Heart right ventricle (tissue), 16 donors: ENCODE data around the gene CHST13. TPM values are rescaled to one million over a fixed set of nuclear protein-coding genes. Genes with fewer than 3 reads are reported as not detected.

Source experiments
- ATAC-seq, 8 donors: fragments of 200-7000 bp; cut with Tn5 transposase; one replicate each; pipeline ENCODE4 v1.9.1; 2020; ENCODE audit warnings: mild to moderate bottlenecking in 8 of 8, moderate library complexity in 8 of 8, moderate number of reproducible peaks in 1 of 8
- DNase-seq, 2 donors: peaks; one replicate each; pipeline ENCODE4 v3.0.0-alpha.2; 2020
- H3K27ac ChIP-seq, 10 donors: fragments of 200-600 bp; sonication (generic) in 2 of 10; one replicate each; pipeline versions ENCODE4 v1.5.0 to v1.8.0; 2020 to 2022; ENCODE audit warnings: mild to moderate bottlenecking in 3 of 10
- H3K27me3 ChIP-seq, 7 donors: fragments of 200-600 bp; one replicate each; pipeline ENCODE4 v1.8.0; 2021 to 2022; ENCODE audit warnings: mild to moderate bottlenecking in 2 of 7
- H3K36me3 ChIP-seq, 9 donors: fragments of 200-600 bp; sonication (generic) in 1 of 9; one replicate each; pipeline versions ENCODE4 v1.5.0 to v1.8.0; 2020 to 2022; ENCODE audit warnings: mild to moderate bottlenecking in 2 of 9
- H3K4me1 ChIP-seq, 9 donors: fragments of 200-600 bp; sonication (generic) in 1 of 9; one replicate each; pipeline versions ENCODE4 v1.5.0 to v1.8.0; 2020 to 2022; ENCODE audit warnings: mild to moderate bottlenecking in 4 of 9
- H3K4me3 ChIP-seq, 10 donors: fragments of 200-600 bp; sonication (generic) in 2 of 10; one replicate each; pipeline versions ENCODE4 v1.5.0 to v1.8.0; 2020 to 2022; ENCODE audit warnings: mild to moderate bottlenecking in 7 of 10, moderate library complexity in 2 of 10
- H3K9me3 ChIP-seq, 11 donors: fragments of 200-600 bp in 10 of 11; sonication (generic) in 2 of 11; one replicate each; pipeline versions ENCODE4 v1.5.0 to v1.8.0; 2013 to 2022; ENCODE audit warnings: mild to moderate bottlenecking in 2 of 11, control low read depth in 1 of 11, moderate library complexity in 1 of 11
- WGBS, 2 donors: extraction: QIAGEN DNeasy Blood & Tissue Kit; methylation state at CpG; one replicate each; pipeline ENCODE4 v1.1.7; 2013; ENCODE audit warnings: inconsistent platforms in 1 of 2; 5-methylcytosine and 5-hydroxymethylcytosine counted together
- intact Hi-C, 10 donors: fragments of 100-400 bp; cut with DNase I; formaldehyde crosslinking; loops; one replicate each; pipeline versions ENCODE4 v1.11.1 to v1.14.2; 2022
- polyA plus RNA-seq, 2 donors: library from polyadenylated mRNA; stranded (reverse); fragments of 200-250 nt; gene quantifications; one replicate each; pipeline ENCODE4 v1.2.3, GENCODE V29; 2013
- total RNA-seq, 10 donors: library from RNA; stranded (reverse); fragmentation: NEBNext Ultra II Directional in 3 of 10; extraction: Animal tissue kit (Norgen Biotek cat#: 25700) in 3 of 10; gene quantifications; one replicate each; pipeline versions ENCODE4 v1.2.1 to v1.2.4, GENCODE V29; 2021 to 2023
- TF ChIP-seq, protein P1 (sequence below), 9 donors: fragments of 200-600 bp; sonication (generic) in 2 of 9; IDR thresholded peaks; one replicate each; pipeline versions ENCODE4 v1.5.0 to v1.8.0; 2021 to 2022; ENCODE audit warnings: antibody characterized with exemption in 9 of 9, mild to moderate bottlenecking in 5 of 9, moderate library complexity in 1 of 9
- donor health status: Arrhythmogenic right ventricular cardiomyopathy.
- donor health status: ischemic (EF 13 %, LVEDD 7.1; RV severe dilation, severe dysfunction).
- donor health status: healthy with polysubstance abuse.
- donor health status: DM: no; HTN: yes; CAD: no.
- donor health status: DM: no; HTN: no; CAD: no.
- donor health status: ischemic (EF 25% LVEDD 6.9; RV normal size, moderate dysfunction).
- donor health status: ischemic (EF 25% LVEDD 5.7; RV mildly dilated, moderate dysfunction).
- donor health status: healthy.
- donor health status: DM: yes; HTN: yes; CAD: no.
- donor health status: Ischemic cardiomyopathy.
- donor health status: ischemic (EF 35%, LVEDD 5.7; RV mildly dilated, moderate dysfunction).
- donor health status: nonischemic (EF 11% LVEDD 7.7; RV severe dilation, severe dysfunction).
- donor health status: DM: yes; HTN: yes; CAD: no.
- donor health status: PGD.
- donor health status: ischemic (EF 29% LVEDD 5.4; RV normal size, mild dysfunction).
- donor health status: nonischemic (EF 23%, LVEDD 6.1; RV moderate dilation, normal function).

The CHST13 gene
- total and polyA plus RNA-seq, 12 donors = 0.12 to 1.2 (median 0.43) TPM

- 50 to 56% methylated on average over 2 of the region's 2 CpGs for WGBS, 2 donors
- H3K27ac ChIP-seq = no peak overlapping the region
- no peak for ATAC-seq
- H3K4me1 ChIP-seq = peaks cover 0 to 8% (median 0%) of the 10 kb centered on the region in 9 donors
- intact Hi-C loops = no loop called here
- peaks cover 0 to 14% (median 0%) of the 10 kb centered on the region in 11 donors for H3K9me3 ChIP-seq
- TF ChIP-seq, protein P1, sequence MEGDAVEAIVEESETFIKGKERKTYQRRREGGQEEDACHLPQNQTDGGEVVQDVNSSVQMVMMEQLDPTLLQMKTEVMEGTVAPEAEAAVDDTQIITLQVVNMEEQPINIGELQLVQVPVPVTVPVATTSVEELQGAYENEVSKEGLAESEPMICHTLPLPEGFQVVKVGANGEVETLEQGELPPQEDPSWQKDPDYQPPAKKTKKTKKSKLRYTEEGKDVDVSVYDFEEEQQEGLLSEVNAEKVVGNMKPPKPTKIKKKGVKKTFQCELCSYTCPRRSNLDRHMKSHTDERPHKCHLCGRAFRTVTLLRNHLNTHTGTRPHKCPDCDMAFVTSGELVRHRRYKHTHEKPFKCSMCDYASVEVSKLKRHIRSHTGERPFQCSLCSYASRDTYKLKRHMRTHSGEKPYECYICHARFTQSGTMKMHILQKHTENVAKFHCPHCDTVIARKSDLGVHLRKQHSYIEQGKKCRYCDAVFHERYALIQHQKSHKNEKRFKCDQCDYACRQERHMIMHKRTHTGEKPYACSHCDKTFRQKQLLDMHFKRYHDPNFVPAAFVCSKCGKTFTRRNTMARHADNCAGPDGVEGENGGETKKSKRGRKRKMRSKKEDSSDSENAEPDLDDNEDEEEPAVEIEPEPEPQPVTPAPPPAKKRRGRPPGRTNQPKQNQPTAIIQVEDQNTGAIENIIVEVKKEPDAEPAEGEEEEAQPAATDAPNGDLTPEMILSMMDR (IDR thresholded peaks at IDR 0.05) = no peak
- H3K36me3 ChIP-seq = no peaks in the 10 kb centered on the region
- H3K4me3 ChIP-seq = no peak overlapping the region
- DNase-seq = no peak
- H3K27me3 ChIP-seq = no peaks in the 10 kb centered on the region
Observed at GRCh38 chr3:126577261-126577660, 53.3 kb downstream of the CHST13 start.

DNA sequence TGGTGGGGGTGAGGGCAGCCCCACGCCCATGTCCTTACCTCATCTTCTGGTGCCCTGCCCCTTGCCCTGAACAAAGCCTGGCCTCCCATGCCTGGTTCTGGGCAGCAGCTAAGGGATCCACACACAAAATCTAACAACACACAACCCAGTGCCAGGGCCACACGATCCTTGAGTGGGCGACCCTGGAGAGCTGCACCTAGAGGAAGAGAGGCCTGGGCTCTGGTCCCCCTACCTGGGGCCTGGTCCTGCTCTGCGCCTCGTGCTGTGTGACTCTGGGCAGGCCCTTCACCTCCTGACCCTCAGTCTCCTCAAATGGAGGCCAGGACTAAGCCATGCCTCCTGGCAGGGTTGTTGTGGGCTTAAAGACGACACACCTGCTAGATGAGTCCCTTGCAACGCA, 54.7 kb downstream of the CHST13 start:
- Histone ChIP-seq H3K36me3 (no peaks in the 10 kb centered on the region), H3K9me3 (peaks cover 0 to 16% (median 0%) of the 10 kb centered on the region in 11 donors), H3K4me3 (no peak overlapping the region), H3K4me1 (peaks cover 0 to 4% (median 0%) of the 10 kb centered on the region in 9 donors), H3K27me3 (no peaks in the 10 kb centered on the region), H3K27ac (no peak overlapping the region)
- DNase-seq = no peak
- TF ChIP-seq, protein P1 (IDR thresholded peaks at IDR 0.05) = no peak
- intact Hi-C loops = no loop called here
- 91 to 93% methylated on average over 7 of the region's 7 CpGs for WGBS, 2 donors
- ATAC-seq = peak in 1 of 8 donors; percentile 14

DNA sequence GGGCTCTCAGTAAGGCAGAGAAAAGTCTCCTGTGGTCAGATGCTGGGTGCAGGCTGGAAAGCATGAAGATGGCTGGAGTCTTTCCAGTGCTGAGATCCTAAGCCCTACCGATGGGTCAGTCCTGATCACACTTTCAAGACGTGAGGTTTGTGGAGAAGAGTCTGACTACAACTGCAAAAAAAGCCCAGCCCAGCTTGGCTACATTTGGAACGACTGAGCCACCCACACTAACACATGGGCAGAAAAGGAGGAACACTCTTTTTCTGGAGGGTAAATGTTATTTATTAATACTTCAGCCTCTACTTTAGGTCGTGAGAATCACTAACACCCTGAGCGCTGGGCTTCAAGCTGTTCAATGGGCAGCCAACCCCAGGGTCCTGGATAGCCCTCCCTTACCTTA, 56.8 kb downstream of the CHST13 start:
- WGBS, 2 donors = 85 to 87% methylated on average over 5 of the region's 5 CpGs
- Histone ChIP-seq H3K4me1 (no peaks in the 10 kb centered on the region), H3K27ac (no peak overlapping the region), H3K27me3 (no peaks in the 10 kb centered on the region), H3K36me3 (no peaks in the 10 kb centered on the region), H3K9me3 (peaks cover 0 to 16% (median 0%) of the 10 kb centered on the region in 11 donors), H3K4me3 (no peak overlapping the region)
- no peak for ATAC-seq
- intact Hi-C loops = no loop called here
- TF ChIP-seq, protein P1 (IDR thresholded peaks at IDR 0.05) = no peak
- no peak for DNase-seq

DNA sequence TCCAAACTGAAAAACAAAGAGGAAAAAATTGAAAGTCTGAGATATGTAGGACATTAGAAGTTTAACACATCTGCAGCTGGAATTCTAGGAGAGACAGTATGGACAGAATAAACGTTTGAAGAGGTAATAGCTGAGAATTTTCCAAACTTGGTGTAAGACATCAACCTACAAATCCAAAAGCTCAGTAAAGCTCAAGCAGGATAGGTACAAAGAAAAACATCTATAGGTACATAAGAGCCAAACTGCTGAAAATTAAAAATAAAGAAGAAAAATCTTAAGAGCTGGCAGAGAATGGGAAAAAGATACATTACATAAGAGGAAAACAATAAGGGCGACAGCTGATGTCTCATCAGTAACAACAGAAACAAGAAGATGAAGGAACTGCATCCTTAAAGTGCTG, 57.6 kb downstream of the CHST13 start:
- no peaks in the 10 kb centered on the region for H3K36me3 ChIP-seq
- DNase-seq = no peak
- no peak overlapping the region for H3K4me3 ChIP-seq
- no peaks in the 10 kb centered on the region for H3K4me1 ChIP-seq
- WGBS, 2 donors = 81 to 84% methylated on average over 2 of the region's 2 CpGs
- TF ChIP-seq, protein P1 (IDR thresholded peaks at IDR 0.05) = no peak
- intact Hi-C loops = no loop called here
- ATAC-seq = no peak
- H3K27me3 ChIP-seq = no peaks in the 10 kb centered on the region
- H3K9me3 ChIP-seq = peaks cover 0 to 17% (median 0%) of the 10 kb centered on the region in 11 donors
- no peak overlapping the region for H3K27ac ChIP-seq
